ENCODE data around the gene PRSS12.
A peak's percentile ranks its signal among the peaks of the same experiment; 100 is the strongest.
"Not testable (repeated sequence)": the region's sequence is repeated elsewhere in the genome, so short reads cannot be mapped to it uniquely, and the experiment has no call there.

The PRSS12 gene, protein sequence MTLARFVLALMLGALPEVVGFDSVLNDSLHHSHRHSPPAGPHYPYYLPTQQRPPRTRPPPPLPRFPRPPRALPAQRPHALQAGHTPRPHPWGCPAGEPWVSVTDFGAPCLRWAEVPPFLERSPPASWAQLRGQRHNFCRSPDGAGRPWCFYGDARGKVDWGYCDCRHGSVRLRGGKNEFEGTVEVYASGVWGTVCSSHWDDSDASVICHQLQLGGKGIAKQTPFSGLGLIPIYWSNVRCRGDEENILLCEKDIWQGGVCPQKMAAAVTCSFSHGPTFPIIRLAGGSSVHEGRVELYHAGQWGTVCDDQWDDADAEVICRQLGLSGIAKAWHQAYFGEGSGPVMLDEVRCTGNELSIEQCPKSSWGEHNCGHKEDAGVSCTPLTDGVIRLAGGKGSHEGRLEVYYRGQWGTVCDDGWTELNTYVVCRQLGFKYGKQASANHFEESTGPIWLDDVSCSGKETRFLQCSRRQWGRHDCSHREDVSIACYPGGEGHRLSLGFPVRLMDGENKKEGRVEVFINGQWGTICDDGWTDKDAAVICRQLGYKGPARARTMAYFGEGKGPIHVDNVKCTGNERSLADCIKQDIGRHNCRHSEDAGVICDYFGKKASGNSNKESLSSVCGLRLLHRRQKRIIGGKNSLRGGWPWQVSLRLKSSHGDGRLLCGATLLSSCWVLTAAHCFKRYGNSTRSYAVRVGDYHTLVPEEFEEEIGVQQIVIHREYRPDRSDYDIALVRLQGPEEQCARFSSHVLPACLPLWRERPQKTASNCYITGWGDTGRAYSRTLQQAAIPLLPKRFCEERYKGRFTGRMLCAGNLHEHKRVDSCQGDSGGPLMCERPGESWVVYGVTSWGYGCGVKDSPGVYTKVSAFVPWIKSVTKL

DNA sequence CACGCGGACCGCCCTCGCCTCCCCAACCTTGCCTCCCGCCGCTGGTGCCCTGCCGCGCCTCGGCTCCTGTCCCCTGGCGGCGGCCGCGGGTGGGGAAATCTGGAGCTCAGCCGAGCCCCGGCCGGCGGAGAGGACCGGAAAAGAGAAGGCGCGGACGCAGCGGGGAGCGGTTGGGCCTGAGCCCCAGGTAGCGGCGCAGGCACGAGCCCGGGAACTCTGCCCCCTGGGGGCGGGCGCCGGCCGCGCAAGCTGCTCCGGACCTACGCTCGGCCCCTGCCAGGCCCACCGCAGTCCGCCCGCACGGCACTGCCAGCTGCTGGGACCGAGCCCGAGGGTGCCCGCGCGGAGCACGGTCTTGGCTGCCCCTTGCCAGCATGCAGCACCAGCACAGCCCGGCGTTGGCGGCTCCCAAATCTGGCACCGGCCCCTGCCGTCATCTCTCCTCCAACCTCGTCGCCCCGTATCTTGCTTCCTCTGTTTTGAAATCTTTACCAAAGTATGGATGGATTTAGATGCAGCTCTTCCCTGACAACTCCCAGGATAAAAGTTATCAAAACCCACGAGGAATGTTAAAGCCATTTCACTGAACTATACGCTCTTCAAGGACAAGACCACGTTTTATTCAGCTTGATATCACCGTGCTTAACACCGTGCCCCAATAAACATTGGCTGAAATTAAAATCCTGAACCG is at the start of gene PRSS12:
PRSS12 (minus strand) TSS at position 161 of the 691 bp plus-strand sequence. CDS start 283 bp downstream, outside the sequence.
- peak in 14 of 58 donors; percentile 2 to 20 (median 13) for DNase-seq

GRCh38 chr4:118400356-118400755 is 47.6 kb upstream of the PRSS12 start:
- DNase-seq: no peak

DNA sequence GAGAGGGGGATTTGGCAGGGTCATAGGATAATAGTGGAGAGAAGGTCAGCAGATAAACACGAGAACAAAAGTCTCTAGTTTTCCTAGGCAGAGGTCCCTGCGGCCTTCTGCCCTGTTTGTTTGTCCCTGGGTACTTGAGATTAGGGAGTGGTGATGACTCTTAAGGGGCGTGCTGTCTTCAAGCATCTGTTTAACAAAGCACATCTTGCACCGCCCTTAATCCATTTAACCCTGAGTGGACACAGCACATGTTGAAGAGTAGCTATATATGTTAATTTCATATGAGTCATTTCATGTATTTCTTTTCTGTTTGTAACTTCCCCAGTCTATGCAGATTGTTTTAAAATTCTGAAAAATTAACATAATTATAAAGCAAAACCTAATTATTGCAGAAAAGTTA is 47.1 kb upstream of the PRSS12 start:
- not testable (repeated sequence) for DNase-seq

GRCh38 chr4:118398226-118399090 is 45.7 kb upstream of the PRSS12 start:
- DNase-seq: no peak

GRCh38 chr4:118397623-118397979 is 44.8 kb upstream of the PRSS12 start:
- no peak for DNase-seq

GRCh38 chr4:118396881-118397622 is 44.2 kb upstream of the PRSS12 start:
- no peak for DNase-seq

GRCh38 chr4:118395057-118395644 is 42.3 kb upstream of the PRSS12 start:
- no peak for DNase-seq

DNA sequence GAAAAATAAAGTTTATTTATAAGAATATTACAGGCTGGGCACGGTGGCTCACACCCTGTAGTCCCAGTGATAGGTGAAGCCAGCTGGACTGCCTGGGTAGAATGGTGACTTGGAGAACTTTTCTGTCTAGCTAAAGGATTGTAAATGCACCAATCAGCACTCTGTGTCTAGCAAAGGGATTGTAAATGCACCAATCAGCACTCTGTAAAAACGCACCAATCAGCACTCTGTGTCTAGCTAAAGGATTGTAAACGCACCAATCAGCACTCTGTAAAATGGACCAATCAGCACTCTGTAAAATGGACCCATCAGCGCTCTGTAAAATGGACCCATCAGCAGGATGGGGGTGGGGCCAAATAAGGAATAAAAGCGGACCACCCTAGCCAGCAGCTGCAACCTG is 39.7 kb upstream of the PRSS12 start:
- not testable (repeated sequence) for DNase-seq

DNA sequence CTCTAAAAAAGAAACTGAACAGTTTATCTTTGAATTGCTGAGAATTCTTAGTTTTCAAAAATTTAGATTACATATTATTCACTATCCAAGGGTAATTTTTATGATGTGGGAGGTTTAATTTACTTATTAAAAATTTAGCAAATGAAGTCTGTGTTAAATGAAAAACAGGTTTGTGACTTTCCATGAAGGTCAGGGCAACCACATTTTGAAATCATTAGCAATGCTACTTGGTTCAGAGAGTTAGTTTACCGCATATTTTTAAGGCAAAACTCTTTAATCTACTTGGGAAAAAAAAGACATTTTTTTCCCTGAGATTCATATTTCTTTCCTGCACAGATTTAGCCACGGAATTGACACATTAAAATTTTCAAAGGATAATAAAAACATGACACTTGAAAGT is 37.3 kb upstream of the PRSS12 start:
- no peak for DNase-seq

DNA sequence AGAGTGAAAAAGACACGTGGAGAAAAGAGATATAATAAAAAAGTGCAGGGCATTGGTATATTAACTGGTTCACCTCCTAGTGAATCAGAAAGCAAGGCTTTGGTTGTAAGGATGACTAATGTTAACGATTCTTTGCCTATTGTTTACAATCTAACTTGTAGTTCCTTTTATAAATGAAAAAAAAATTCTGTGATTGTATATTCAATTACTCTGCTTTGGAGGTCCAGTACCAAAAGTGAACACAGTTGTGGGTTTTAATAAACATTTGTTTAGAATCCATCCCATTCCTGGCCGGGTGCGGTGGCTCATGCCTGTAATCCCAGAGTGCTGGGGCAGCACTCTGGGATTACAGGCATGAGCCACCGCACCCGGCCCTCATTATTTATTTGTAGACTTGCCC is 36.9 kb upstream of the PRSS12 start:
- no peak for DNase-seq

DNA sequence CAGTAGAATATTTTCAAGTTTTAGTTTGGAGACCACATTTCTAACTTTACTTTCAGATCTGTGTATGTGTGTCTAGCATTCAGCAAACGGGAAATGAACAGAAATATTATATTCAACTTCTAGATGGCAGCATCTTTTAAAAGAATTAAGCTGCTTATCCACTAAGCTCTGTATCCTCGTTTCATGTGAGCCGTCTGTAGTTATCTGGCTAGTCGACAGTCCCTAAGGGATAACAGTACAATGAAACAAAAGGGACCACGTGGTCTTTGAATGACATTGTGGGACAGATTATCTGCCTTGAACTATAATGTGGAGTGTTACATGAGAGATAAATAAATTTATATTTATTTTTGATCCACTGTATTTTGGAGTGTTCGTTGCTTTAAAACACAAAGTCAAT is 35.8 kb upstream of the PRSS12 start:
- DNase-seq: no peak

DNA sequence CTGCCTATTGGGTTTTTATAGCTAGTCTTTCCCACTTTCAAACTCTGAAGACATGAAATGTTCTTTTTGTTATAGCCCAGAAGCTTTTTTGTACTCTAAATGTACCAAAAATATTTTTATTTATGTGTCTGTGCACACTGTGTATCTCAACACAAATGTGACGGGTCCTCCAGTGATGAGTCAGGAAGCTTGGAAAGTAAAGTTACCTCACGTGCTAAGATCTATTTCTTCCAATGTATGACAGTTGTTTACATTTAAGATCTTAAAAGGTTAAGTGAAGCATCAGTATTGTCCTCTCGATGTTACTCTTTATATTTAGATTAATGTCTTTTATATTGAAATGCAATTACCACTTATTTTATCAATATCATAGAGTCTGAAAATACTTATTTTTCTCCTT is 29.1 kb upstream of the PRSS12 start:
- no peak for DNase-seq

- DNase-seq: no peak
Measured at GRCh38 chr4:118373614-118374255, 20.9 kb upstream of the PRSS12 start.

DNA sequence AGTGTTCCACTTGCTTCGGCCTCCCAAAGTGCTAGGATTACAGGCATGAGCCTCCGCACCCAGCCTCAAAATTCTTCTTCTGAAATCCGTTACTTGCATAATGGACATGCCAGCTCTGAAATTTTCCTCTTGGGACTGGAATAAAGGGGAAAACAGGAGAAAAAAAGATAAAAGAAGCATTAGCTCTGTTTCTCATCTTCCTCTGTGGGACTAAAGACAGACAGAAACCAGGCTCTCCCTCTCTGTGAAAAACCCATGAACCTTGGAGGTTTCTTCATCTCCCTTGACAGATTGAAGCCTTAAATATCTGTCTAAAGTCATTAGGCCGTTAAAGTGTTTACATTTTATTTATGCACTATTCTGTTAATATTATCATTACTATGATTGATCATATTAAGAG is 19.4 kb upstream of the PRSS12 start:
- DNase-seq: no peak

GRCh38 chr4:118369231-118369630 is 16.4 kb upstream of the PRSS12 start:
- no peak for DNase-seq

DNA sequence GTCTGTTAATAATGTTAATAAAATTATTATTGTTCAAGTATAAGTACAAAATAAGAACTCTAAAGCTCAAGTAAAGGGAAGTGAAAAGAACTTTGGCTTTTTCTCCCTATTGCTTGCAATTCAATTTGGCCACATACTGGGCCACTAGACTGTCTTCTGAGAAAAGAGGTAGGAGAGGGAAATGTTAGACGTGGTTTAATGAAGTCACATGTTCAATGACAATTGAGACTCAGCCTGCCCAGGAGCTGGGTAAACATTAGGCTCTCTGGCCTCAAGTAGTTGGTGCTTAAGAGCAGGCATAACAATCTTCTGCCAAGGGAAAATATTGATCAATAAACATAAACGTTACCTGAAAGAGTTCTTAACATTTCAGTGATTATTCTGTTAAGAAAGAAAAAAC is 15.1 kb upstream of the PRSS12 start:
- DNase-seq: no peak

- no peak for DNase-seq
Measured at GRCh38 chr4:118367361-118367760, 14.6 kb upstream of the PRSS12 start.

DNA sequence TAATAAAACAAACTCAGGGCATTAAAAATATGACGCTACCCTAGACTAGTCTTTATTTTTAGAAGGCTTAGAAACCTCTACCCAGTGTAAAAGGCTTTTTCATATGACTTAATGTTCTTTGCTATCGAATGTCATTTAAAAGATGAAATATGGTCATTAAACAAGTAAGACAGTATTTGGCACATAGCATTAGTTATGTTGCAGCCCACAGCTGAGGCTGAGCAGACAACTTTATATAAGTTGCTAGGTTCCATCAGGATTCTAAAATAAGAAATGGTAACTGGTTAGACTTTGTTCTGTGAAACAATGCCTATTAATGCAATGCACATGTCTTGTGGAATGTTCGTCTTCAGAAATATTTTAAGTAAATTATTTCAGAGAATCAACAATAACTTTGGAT is 10.4 kb upstream of the PRSS12 start:
- DNase-seq: no peak

GRCh38 chr4:118361192-118361591 is 8.4 kb upstream of the PRSS12 start:
- DNase-seq: no peak

Measured in anterior cingulate cortex (tissue), 58 donors.